DOHH2 (cell line): ENCODE results near the gene NPLOC4.

Experiments used
- H3F3A ChIP-seq: fragments of 200-600 bp; sonication (generic), shearing (Covaris generic); 2 replicates; pipeline ENCODE4 v1.6.0; 2016; ENCODE audit warnings: antibody characterized with exemption, mild to moderate bottlenecking; ENCODE audit not compliant: control insufficient read depth, insufficient read depth
- H3K27ac ChIP-seq: fragments of 200-600 bp; sonication (generic); 2 replicates; pipeline ENCODE4 v1.5.1; 2014; ENCODE audit warnings: low read depth, mild to moderate bottlenecking, low read length, moderate library complexity
- H3K27me3 ChIP-seq: fragments of 200-600 bp; sonication (generic); 2 replicates; pipeline ENCODE4 v1.6.1; 2014; ENCODE audit warnings: mild to moderate bottlenecking, low read length, mixed read lengths; ENCODE audit not compliant: control insufficient read depth
- H3K36me3 ChIP-seq: fragments of 200-600 bp; sonication (generic); 2 replicates; pipeline ENCODE4 v1.6.1; 2014; ENCODE audit warnings: mild to moderate bottlenecking, low read length, moderate library complexity, mixed read lengths; ENCODE audit not compliant: control insufficient read depth
- H3K4me1 ChIP-seq: fragments of 200-600 bp; sonication (generic); 2 replicates; pipeline ENCODE4 v1.6.1; 2014; ENCODE audit warnings: mild to moderate bottlenecking, low read length, mixed read lengths; ENCODE audit not compliant: control insufficient read depth
- H3K4me2 ChIP-seq: fragments of 200-600 bp; sonication (generic); 2 replicates; pipeline ENCODE4 v1.6.0; 2014; ENCODE audit warnings: mild to moderate bottlenecking, low read length, moderate library complexity
- H3K4me3 ChIP-seq: fragments of 200-600 bp; sonication (generic); 2 replicates; pipeline ENCODE4 v1.5.1; 2014; ENCODE audit warnings: mild to moderate bottlenecking, low read length, mixed read lengths
- H3K79me2 ChIP-seq: fragments of 200-600 bp; sonication (generic); 2 replicates; pipeline ENCODE4 v1.6.1; 2014; ENCODE audit warnings: mild to moderate bottlenecking, low read length, mixed read lengths; ENCODE audit not compliant: control insufficient read depth
- H3K9me2 ChIP-seq: fragments of 200-600 bp; sonication (generic); replicated peaks from 2 replicates; pipeline ENCODE4 v1.6.1; 2014; ENCODE audit warnings: mild to moderate bottlenecking, low read length, mixed read lengths; ENCODE audit not compliant: control insufficient read depth
- H3K9me3 ChIP-seq: fragments of 200-600 bp; sonication (generic); 2 replicates; pipeline ENCODE4 v1.6.1; 2014; ENCODE audit warnings: antibody characterized with exemption, low read length, mixed read lengths; ENCODE audit not compliant: control insufficient read depth, insufficient read depth
- H4K20me1 ChIP-seq: fragments of 200-600 bp; sonication (generic); 2 replicates; pipeline ENCODE4 v1.6.0; 2014; ENCODE audit warnings: low read depth, mild to moderate bottlenecking, antibody characterized with exemption, low read length, moderate library complexity; ENCODE audit not compliant: control insufficient read depth, insufficient read depth
- CTCF ChIP-seq: fragments of 200-600 bp; sonication (generic); IDR thresholded peaks from one replicate; pipeline ENCODE4 v1.5.1; 2014; ENCODE audit warnings: antibody characterized with exemption, mild to moderate bottlenecking, low read depth, low read length; ENCODE audit not compliant: poor library complexity, severe bottlenecking
- EZH2phosphoT487 ChIP-seq: fragments of 200-600 bp; sonication (generic); IDR thresholded peaks from 2 replicates; pipeline ENCODE4 v1.6.1; 2017; ENCODE audit warnings: borderline replicate concordance, mild to moderate bottlenecking, antibody characterized with exemption, low read length, moderate library complexity, mixed read lengths

The NPLOC4 gene

GRCh38 chr17:81524039-81524864 is 112.7 kb downstream of the NPLOC4 start:
- Histone ChIP-seq H3K36me3 (no peaks in the 10 kb centered on the region), H3K9me3 (no peaks in the 10 kb centered on the region), H3K9me2 (no peaks in the 10 kb centered on the region), H3K4me1 (peaks cover 12% of the 10 kb centered on the region), H3K79me2 (no peaks in the 10 kb centered on the region), H3K4me2 (no peak overlapping the region), H3K27ac (no peak overlapping the region), H4K20me1 (no peaks in the 10 kb centered on the region), H3F3A (peaks cover 6% of the 10 kb centered on the region), H3K27me3 (peaks cover 5% of the 10 kb centered on the region; the same call in 1 of the 2 replicates), H3K4me3 (no peak overlapping the region)
- TF ChIP-seq EZH2phosphoT487 (no peak), CTCF (no peak)

- H3K4me2 ChIP-seq = no peak overlapping the region
- H3K9me3 ChIP-seq = no peaks in the 10 kb centered on the region
- no peaks in the 10 kb centered on the region for H3K9me2 ChIP-seq
- no peak overlapping the region for H3K27ac ChIP-seq
- no peaks in the 10 kb centered on the region for H4K20me1 ChIP-seq
- no peak for TF ChIP-seq EZH2phosphoT487
- no peak for TF ChIP-seq CTCF
- H3K4me1 ChIP-seq = peaks cover 19% of the 10 kb centered on the region
- no peaks in the 10 kb centered on the region for H3K36me3 ChIP-seq
- H3K27me3 ChIP-seq = peaks cover 5% of the 10 kb centered on the region; the same call in 1 of the 2 replicates
- H3K4me3 ChIP-seq = no peak overlapping the region
- no peaks in the 10 kb centered on the region for H3K79me2 ChIP-seq
- peaks cover 9% of the 10 kb centered on the region for H3F3A ChIP-seq
Measured at GRCh38 chr17:81523402-81524038, 113.4 kb downstream of the NPLOC4 start.

GRCh38 chr17:81522491-81523401 is 114.2 kb downstream of the NPLOC4 start:
- no peak overlapping the region for H3K27ac ChIP-seq
- peaks cover 2% of the 10 kb centered on the region; the same call in 1 of the 2 replicates for H3K79me2 ChIP-seq
- no peaks in the 10 kb centered on the region for H3K9me3 ChIP-seq
- H3K9me2 ChIP-seq = no peaks in the 10 kb centered on the region
- no peaks in the 10 kb centered on the region for H3K36me3 ChIP-seq
- peaks cover 5% of the 10 kb centered on the region; the same call in 1 of the 2 replicates for H3K27me3 ChIP-seq
- H3K4me2 ChIP-seq = no peak overlapping the region
- H3K4me1 ChIP-seq = peaks cover 27% of the 10 kb centered on the region
- no peak overlapping the region for H3K4me3 ChIP-seq
- TF ChIP-seq EZH2phosphoT487 (no peak), CTCF (no peak)
- H3F3A ChIP-seq = peaks cover 14% of the 10 kb centered on the region
- H4K20me1 ChIP-seq = no peaks in the 10 kb centered on the region
